GM12872 (cell line): ENCODE data around the gene SRPK1.

Source experiments
- TF ChIP-seq, protein P1 (sequence below): IDR thresholded peaks from 3 replicates; pipeline ENCODE4 v1.5.1; 2011; ENCODE audit warnings: low read depth, mild to moderate bottlenecking, low read length, moderate library complexity; ENCODE audit not compliant: insufficient read depth

Gene SRPK1

DNA sequence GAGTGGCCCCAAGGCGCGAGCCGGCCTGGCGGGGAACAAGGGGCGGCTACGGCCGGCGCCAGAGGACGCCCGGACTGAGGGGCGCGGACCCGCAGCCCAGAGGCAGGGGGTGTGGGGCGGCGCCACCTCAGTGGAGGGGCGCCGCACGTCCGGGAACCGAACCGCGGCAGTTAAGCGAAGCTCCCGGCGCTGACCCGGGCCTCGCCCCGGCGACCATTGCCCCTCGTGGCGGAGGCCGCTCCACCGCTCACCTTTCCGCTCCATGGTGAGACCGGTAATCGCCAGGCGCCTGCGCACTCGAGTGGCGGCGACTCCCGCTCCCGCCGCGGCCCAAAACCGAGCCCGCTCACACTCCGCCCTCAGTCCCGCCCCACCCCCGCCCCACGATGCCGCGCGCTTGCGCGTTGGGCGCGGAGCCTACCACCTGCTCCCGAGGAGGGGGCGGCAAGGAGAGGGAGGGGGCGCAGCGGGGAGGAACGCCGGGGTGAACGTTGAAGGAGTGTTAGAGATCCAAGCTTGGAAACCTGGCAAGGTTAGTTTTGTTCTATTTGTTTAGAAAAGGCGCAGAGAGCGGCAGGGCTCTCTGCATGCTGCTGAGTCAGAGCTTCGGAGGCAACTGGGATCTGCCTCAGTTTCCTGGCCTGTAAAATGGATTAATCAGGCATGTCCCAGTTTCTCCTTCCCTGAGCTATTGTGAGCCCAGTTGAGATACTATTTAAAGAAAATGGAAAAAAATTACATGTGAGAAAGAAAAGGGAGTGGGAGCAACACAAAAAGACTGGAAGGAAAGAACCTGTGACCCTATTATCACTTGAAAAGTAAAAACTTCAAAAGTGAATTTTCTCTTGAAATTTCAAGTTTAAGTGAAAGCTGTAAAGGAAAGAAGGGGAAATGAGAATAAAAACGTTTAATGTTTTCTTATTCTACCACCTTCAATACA is at the start of gene SRPK1:
Gene SRPK1 (minus strand): TSS at position 306 of the 940 bp plus-strand sequence. CDS start 42 bp downstream, at position 264.
- TF ChIP-seq, protein P1, sequence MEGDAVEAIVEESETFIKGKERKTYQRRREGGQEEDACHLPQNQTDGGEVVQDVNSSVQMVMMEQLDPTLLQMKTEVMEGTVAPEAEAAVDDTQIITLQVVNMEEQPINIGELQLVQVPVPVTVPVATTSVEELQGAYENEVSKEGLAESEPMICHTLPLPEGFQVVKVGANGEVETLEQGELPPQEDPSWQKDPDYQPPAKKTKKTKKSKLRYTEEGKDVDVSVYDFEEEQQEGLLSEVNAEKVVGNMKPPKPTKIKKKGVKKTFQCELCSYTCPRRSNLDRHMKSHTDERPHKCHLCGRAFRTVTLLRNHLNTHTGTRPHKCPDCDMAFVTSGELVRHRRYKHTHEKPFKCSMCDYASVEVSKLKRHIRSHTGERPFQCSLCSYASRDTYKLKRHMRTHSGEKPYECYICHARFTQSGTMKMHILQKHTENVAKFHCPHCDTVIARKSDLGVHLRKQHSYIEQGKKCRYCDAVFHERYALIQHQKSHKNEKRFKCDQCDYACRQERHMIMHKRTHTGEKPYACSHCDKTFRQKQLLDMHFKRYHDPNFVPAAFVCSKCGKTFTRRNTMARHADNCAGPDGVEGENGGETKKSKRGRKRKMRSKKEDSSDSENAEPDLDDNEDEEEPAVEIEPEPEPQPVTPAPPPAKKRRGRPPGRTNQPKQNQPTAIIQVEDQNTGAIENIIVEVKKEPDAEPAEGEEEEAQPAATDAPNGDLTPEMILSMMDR: no peak

DNA sequence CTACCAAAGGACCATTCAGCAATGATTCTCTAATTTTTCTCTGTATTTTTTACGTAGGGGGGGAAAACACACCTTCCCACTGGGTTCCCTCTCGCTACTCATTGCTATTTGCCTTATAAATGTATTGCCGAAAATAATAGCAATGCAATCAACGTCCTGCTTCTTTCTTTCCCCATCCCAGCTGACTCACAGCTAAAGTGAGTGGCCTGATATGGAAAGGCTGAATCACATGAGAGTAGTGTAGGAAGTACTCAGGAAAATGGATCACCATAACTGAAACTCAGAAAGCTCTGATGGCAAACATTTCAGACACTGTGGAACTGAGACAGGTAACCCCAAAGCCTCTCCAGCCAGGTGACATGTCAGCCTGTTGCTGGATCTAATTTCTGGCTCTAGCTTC is 49.3 kb upstream of the SRPK1 start:
- TF ChIP-seq, protein P1: no peak

DNA sequence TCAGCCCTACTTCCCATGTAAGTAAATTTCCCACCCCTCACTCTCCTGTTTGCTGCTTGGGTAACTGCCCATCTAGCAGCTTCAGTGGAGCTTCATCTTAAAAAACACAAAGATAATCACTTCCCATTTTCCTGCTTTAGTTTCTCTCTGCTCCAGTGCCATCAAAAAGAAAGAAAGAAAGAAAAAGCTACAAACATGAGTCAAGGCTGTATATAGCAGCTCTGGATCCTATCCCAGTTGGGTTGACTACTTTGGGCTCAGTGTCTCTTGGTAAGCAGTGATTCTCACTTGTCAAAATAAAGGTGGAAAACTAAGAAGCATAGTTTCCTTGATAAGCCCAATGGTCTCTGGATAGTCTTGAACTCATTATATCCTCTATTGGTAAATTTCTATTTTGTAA is 48.7 kb upstream of the SRPK1 start:
- TF ChIP-seq, protein P1: no peak

DNA sequence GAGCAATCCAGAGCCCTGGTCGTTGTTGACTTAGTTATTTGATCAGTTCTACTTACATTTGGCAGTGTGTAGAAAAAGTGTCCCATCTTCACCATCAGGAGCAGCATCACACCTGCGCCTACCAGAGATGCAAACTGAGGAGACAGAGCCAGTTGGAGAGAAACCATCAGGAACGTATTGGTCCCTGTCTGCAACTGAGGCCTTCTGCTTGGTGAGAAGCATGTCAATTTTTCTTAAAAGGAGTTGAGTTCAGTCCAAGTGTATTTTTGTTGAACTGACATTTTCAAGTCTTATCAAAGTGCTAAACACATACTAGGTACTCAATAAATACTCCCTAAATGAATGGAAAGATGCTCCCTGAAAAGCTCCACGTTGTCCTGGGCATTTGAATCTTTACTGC is 47.9 kb upstream of the SRPK1 start:
- TF ChIP-seq, protein P1: no peak

DNA sequence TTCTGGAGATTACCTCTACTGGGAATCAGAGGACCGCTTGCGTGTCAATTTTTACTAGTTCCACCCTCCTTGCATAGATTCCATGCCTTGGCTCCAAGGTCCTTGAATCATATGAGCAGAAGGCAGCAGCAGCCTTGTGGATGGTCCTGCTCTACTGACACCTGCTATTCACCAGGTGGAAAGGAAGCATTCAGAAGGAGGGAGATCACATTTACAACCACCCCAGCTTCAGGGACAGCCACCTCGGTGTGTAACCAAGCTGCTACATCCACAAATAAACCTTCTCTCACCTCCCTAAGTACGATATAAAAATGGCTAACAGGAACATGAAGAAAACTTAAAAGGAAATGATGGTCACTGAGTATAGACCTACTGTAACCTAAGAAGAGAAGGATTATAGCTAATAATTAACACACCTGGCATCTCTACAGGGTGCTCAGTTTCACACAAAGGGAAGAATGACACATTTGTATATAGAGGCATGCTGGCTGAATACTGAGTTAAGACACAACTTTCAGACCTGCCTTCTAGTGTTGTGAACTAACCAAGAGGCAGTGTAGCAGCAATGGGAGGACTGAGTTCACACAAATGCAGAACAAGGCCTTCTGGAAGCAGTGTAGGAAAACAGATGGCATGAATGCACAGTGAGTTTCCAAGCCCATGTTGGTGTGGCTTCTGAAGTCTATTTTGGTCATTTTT is 46.3 kb upstream of the SRPK1 start:
- TF ChIP-seq, protein P1: no peak

DNA sequence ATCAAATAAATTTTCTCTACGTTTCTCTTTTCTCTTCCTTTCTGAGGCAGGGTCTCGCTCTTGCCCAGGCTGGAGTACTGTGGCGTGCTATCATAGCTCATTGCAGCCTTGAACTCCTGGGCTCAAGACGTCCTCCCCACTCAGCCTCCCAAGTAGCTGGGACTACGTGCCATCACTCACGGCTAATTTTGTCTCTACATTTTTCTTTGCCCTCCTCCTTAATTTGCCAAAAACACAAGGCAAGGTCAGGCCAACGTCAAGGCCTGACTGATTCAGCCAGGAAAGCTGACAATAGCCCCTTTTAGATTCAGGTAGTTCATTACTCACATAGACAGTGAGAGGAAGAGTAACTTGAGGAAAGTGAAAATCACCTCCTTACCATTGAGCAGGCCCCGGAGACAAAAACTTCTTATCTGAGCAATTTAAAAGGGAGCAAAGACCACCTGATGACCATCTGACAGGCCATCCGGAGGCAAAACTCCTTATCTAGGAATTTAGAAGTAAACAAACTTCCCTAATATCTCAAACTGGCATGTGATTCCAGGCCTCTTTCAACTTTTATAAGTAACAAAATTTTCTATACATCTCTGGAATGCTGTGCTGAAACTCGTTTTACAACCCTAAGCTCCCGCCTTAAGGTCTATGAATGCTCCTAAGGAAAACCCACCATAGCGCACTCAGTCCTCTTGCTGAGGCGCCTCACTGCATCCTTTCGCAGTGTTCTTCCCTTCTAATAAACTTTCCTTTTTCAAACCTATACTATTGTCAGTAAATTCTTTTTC is 42.1 kb upstream of the SRPK1 start:
- TF ChIP-seq, protein P1: no peak

DNA sequence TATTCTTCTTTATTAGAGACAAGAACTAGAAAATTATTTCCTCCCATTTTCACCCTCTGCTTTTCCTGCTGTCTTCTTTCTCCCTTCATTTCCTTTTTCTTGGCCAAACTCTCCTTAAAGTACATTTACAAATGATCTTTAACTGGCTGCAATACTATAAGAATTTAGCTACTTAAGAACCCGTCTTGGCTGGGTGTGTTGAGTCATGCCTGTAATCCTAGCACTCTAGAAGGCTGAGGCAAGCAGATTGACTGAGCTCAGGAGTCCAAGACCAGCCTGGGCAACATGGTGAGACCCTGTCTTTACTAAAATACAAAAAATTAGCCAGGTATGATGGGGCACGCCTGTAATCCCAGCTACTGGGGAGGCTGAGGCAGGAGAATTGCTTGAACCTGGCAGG is 39.3 kb upstream of the SRPK1 start:
- TF ChIP-seq, protein P1: no peak
